ENCODE measurements around the gene GCC1. TPM values are rescaled to one million over a fixed set of nuclear protein-coding genes. Genes with fewer than 3 reads are reported as not detected.

GCC1 gene
- total and polyA plus RNA-seq, 2 donors (not counting 1 experiment from before 2014, with no cell fraction given): 10.3 to 25.5 TPM

- Mint-ChIP-seq H3K27me3 (peaks cover 42% of the 10 kb centered on the region), H3K27ac (no peak overlapping the region), H3K9me3 (ENCODE audit: insufficient read depth) (peaks cover 4% of the 10 kb centered on the region), H3K4me1 (no peaks in the 10 kb centered on the region), H3K4me3 (no peak overlapping the region)
- 20% methylated on average over 1 of the region's 2 CpGs for WGBS (ENCODE audit: insufficient coverage)
- Histone ChIP-seq H3K4me2 (replicated peaks; ENCODE audit: low read depth, low read length, poor library complexity, severe bottlenecking) (no peak overlapping the region), H3K36me3 (replicated peaks in 1 of 2; ENCODE audit: control extremely low read depth in 1 of 2, control insufficient read depth in 1 of 2, extremely low read depth in 1 of 2, insufficient read depth in 2 of 2, low read length in 1 of 2) (no peaks in the 10 kb centered on the region), H3K4me1 (ENCODE audit: control insufficient read depth in 2 of 2, insufficient read depth in 2 of 2, low read length in 2 of 2) (no peaks in the 10 kb centered on the region), H3K27ac (ENCODE audit: low read length in 2 of 2) (no peak overlapping the region), H3K9ac (ENCODE audit: low read length) (no peak overlapping the region), H4K20me1 (ENCODE audit: control insufficient read depth, insufficient read depth, low read length, poor library complexity, severe bottlenecking) (no peaks in the 10 kb centered on the region), H2AFZ (ENCODE audit: insufficient read depth, low read depth, low read length, poor library complexity, severe bottlenecking) (no peak overlapping the region), H3K27me3 (replicated peaks in 1 of 4; ENCODE audit: control extremely low read depth in 1 of 4, control insufficient read depth in 3 of 4, insufficient read depth in 4 of 4, low read length in 3 of 4) (peaks cover 0 to 29% (median 17%) of the 10 kb centered on the region in 4 experiments), H3K4me3 (ENCODE audit: control extremely low read depth in 1 of 5, extremely low read depth in 1 of 5, insufficient read depth in 1 of 5, low read depth in 2 of 5, low read length in 4 of 5) (no peak overlapping the region), H3K79me2 (ENCODE audit: control insufficient read depth, insufficient read depth, low read length) (no peaks in the 10 kb centered on the region), H3K9me3 (ENCODE audit: control extremely low read depth in 1 of 3, control insufficient read depth in 2 of 3, insufficient read depth in 1 of 3, low read length in 2 of 3) (peaks cover 0 to 3% (median 3%) of the 10 kb centered on the region in 3 donors)
- ChIA-PET CTCF (no interaction called here), POLR2A (no interaction called here)
- no peak for TF ChIP-seq EZH2 (IDR thresholded peaks at IDR 0.05; ENCODE audit: borderline replicate concordance, insufficient read depth, low read depth, low read length, poor library complexity, severe bottlenecking)
- no peak for TF ChIP-seq CTCF (IDR thresholded peaks at IDR 0.05)
- intact Hi-C loops (cut with micrococcal nuclease): no loop called here
- DNase-seq (no peak), ATAC-seq (ENCODE audit: low read depth) (no peak)
These were observed 53.2 kb downstream of the GCC1 start for GRCh38 chr7:127532151-127532550.

Other genes with a start within 250 kb of the GCC1 start
- gene ZNF800, start 192.9 kb downstream of the GCC1 start, total RNA-seq: 62.9 and 64.7 TPM in 2 replicates
- 22.6 and 28.8 TPM in 2 replicates for gene ZNF800, start 192.9 kb downstream of the GCC1 start, polyA plus RNA-seq
- 77.1 and 85.5 TPM in 2 replicates for gene ARF5, start 2.8 kb upstream of the GCC1 start, total RNA-seq
- gene ARF5, start 2.8 kb upstream of the GCC1 start, polyA plus RNA-seq: 234 and 248 TPM in 2 replicates
- gene FSCN3, start 8.1 kb upstream of the GCC1 start, total RNA-seq: 4.6 and 5.5 TPM in 2 replicates
- 2.0 and 6.3 TPM in 2 replicates for gene FSCN3, start 8.1 kb upstream of the GCC1 start, polyA plus RNA-seq
- gene PAX4, start 32.5 kb upstream of the GCC1 start, total RNA-seq: not detected in 2 replicates
- gene PAX4, start 32.5 kb upstream of the GCC1 start, polyA plus RNA-seq: not detected in 2 replicates
- gene SND1, start 66.6 kb upstream of the GCC1 start, total RNA-seq: 161 and 165 TPM in 2 replicates
- 31.8 and 44.4 TPM in 2 replicates for gene SND1, start 66.6 kb upstream of the GCC1 start, polyA plus RNA-seq